GM19351 (cell line): Measurements from ENCODE around the gene EHMT1.
"Not testable (repeated sequence)": the region's sequence is repeated elsewhere in the genome, so short reads cannot be mapped to it uniquely, and the experiment has no call there.

Experiments
- ATAC-seq: cut with Tn5 transposase; IDR thresholded peaks from one replicate; pipeline ENCODE4 v1.9.1; 2021; ENCODE audit warnings: mild to moderate bottlenecking, moderate library complexity; ENCODE audit not compliant: unreplicated experiment

The EHMT1 gene

DNA sequence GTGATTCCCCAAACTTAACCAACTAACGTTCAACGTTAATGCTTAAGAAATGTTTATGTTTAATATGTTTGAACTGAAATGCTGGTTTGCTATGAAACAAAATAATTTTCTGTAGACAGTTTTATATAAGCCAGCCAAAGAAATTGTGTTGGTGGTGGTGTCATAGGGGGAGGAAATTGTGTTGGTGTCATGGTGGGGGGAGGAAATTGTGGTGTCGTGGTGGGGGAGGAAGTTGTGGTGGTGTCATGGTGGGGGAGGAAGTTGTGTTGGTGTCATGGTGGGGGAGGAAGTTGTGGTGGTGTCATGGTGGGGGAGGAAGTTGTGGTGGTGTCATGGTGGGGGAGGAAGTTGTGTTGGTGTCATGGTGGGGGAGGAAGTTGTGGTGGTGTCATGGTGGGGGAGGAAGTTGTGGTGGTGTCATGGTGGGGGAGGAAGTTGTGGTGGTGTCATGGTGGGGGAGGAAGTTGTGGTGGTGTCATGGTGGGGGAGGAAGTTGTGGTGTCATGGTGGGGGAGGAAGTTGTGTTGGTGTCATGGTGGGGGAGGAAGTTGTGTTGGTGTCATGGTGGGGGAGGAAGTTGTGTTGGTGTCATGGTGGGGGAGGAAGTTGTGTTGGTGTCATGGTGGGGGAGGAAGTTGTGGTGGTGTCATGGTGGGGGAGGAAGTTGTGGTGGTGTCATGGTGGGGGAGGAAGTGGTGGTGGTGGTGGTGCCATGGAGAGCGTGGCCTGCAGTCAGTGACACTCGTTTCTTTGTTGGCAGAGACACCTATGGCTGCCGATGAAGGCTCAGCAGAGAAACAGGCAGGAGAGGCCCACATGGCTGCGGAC is 97.3 kb downstream of the EHMT1 start:
- ATAC-seq, result not testable (repeated sequence)

DNA sequence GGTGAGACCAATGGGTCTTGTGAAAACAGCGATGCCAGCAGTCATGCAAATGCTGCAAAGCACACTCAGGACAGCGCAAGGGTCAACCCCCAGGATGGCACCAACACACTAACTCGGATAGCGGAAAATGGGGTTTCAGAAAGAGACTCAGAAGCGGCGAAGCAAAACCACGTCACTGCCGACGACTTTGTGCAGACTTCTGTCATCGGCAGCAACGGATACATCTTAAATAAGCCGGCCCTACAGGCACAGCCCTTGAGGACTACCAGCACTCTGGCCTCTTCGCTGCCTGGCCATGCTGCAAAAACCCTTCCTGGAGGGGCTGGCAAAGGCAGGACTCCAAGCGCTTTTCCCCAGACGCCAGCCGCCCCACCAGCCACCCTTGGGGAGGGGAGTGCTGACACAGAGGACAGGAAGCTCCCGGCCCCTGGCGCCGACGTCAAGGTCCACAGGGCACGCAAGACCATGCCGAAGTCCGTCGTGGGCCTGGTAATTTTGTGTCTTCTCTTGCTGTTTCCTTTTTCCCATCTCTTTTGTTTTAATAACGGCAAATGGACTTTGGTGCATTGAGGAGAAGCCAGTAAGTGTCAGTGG is 98.0 kb downstream of the EHMT1 start:
- no peak for ATAC-seq

DNA sequence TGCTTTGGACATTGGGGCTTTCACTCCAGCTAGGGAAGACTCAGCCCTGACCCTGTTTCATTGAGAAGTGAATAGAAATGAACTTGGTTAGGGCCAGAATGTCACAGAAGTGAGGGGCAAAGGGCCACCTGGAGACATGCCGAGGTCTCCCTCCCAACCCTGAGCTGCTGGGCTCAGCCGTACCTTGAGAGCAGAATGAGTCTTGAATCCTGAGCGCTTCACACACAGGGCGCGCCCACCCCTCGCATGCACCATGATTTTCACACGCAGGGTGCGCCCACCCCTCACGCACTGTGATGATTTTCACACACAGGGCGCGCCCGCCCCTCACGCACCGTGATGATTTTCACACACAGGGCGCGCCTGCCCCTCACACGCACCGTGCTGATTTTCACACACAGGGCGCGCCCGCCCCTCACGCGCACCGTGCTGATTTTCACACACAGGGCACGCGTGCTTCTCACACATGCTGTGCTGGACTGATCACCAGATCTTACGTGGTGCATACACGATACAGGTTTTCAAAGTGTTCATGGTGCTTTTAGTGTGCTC is 99.0 kb downstream of the EHMT1 start:
- ATAC-seq, result no peak

DNA sequence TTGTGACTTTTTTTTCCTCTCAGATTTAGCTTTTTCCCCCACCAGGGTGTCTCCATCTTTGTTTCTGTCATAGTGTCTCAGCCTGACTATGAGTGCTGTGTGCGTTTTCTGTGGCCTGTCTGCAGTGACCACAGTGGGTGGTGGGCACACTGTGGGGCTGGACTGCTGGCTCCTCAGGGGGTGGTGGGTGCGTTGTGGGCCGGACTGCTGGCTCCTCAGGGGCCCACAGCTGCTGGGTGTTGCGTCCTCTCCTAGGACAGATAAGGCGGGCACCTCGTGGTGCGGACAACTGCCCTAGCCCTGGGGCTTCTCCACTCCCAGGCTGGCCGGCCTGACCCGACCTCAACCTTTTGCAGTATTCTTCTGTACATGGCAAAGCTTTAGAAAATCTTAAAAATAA is 100.4 kb downstream of the EHMT1 start:
- no peak for ATAC-seq

DNA sequence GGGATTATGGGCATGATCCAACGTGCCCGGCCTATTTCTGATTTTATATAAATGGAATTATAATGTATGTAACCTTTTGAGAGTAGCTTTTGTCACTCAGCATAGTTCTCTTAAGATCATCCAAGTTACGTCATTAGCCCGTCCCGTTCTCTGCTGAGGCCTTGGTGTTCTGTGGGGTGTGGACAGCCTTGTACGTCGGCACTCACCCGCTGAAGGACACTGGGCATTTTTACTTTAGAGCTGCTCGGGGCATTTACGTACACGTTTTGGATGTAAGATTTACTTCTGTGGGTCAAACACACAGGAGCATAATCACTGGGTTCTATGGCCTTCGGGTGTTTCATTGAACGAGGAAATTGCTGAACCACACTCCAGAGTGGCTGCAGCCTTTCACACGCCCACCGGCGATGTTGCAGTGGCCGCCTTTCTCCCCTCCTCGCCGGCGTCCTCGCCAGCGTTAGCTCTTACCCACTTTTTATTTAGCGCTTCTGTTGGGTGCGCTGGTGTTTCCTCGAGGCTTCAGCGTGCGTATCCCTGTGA is 101.8 kb downstream of the EHMT1 start:
- ATAC-seq, result no peak

DNA sequence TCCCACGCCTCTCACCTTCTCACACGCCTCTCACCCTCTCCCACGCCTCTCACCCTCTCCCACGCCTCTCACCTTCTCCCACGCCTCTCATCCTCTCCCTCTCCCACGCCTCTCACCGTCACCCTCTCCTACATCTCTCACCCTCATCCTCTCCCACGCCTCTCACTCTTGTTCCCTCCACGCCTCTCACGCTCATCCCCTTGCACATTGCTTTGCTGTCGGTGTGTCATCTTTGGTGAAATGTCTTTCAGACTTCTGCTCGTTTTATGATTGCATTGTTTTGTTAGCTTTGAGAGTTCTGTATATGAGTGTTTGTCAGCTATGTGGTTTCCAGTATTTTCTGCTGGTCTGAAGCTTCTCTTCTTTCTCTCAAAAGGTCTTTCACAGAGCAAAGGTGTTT is 102.7 kb downstream of the EHMT1 start:
- ATAC-seq, result no peak

DNA sequence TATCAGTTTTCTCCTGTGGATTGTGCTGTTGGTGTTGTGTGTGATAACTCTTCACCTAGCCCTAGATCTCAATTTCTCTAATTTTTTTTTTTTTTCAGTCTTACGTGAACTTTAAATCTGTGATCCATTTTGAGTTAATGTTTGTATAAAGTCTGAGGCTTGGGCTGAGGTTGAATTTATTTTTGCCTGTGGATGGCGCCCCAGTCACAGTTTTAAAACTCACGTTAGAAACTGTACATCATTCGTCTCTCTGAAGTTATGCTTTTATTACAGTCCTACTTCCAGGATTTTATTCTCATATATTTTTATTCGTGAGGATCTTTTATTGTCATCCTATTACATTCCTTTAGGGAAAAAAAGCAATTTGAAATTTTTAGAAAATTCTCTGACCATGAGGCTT is 103.1 kb downstream of the EHMT1 start:
- ATAC-seq, result no peak

DNA sequence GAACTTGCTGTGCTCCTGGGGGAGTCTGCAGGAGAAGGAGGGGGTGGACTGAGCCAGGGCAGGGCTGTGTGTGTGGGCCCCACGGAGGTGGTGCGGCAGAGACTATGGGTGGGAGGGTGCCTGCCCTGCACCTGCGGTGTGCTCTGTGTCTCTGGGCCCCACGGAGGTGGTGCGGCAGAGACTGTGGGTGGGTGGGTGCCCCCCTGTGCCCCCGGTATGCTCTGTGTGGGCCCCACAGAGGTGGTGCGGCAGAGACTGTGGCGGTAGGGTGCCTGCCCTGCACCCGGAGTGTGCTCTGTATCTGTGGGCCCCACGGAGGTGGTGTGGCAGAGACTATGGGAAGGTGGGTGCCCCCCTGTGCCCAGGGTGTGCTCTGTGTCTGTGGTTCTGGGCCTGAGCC is 103.7 kb downstream of the EHMT1 start:
- no peak for ATAC-seq

DNA sequence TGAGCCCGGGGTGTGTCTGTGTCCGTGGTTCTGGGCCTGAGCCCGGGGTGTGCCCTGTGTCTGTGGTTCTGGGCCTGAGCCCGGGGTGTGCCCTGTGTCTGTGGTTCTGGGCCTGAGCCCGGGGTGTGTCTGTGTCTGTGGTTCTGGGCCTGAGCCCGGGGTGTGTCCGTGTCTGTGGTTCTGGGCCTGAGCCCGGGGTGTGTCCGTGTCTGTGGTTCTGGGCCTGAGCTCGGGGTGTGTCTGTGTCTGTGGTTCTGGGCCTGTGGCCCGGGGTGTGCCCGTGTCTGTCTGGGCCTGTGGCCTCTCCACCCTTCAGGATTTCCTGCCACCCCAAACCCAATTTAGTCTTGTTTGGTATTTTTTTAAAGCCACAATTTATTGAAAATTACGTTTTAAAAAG is 104.6 kb downstream of the EHMT1 start:
- ATAC-seq, result not testable (repeated sequence)

DNA sequence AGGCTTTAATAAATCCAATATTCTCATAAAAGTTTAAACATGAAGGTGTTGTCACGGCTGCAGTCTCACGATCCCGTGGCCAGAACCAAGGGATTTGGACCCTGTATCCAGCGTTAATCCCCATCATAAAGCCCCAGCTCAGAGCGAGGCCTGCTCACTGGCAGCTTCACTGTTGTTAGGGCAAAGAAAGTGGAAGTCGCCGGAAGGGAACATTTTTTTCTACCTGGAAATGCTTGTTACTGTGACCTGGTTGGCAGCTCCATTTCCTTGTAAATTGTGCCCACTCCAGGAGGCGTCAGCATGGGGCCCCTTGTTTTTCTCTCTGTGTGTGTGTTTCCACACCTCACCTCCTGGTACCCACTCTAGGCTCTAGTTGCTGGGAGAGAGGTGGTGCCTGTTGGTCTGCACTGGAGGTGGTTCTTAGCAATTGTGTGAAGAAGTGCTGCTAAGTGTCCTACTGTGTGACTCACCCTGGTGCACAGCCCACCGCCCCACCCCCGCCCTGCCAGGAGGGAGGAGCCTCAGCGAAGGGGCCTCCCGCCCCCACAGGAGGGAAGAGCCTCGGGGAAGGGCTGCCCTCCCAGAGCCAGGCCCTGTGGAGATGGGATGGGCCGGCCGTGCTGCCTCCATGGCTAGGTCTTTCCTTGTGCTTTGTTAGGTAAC is 105.1 kb downstream of the EHMT1 start:
- no peak for ATAC-seq

DNA sequence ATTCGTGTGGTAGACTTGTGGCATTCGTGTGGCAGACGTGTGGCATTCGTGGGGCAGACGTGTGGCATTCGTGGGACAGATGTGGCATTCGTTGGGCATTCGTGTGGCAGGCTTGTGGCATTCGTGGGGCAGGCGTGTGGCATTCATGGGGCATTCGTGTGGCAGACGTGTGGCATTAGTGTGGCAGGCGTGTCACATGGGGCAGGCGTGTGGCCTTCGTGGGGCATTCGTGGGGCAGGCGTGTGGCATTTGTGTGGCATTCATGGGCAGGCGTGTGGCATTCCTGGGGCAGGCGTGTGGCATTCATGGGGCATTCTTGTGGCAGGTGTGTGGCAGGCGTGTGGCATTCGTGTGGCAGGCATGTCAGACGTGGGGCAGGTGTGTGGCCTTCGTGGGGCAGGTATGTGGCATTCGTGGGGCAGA is 106.0 kb downstream of the EHMT1 start:
- no peak for ATAC-seq

DNA sequence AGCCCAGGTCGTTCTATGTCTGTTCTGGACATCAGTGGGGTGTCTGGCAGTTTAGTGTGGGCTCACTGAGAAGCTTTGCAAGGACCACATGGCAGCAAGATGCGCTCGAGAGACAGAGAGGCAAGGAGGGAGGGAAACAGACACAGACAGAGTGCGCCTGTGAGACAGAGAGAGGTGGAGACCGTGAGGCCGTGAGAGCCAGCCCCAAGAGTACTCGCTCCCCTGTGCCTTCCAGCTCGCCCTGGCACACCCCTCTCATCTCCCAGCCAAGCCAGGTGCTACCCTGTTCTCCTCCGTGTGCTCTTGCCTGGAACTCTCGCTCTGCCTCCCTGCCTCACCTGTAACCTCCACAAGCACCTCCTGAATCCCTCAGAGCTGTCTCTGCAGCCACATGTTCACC is 106.8 kb downstream of the EHMT1 start:
- no peak for ATAC-seq

DNA sequence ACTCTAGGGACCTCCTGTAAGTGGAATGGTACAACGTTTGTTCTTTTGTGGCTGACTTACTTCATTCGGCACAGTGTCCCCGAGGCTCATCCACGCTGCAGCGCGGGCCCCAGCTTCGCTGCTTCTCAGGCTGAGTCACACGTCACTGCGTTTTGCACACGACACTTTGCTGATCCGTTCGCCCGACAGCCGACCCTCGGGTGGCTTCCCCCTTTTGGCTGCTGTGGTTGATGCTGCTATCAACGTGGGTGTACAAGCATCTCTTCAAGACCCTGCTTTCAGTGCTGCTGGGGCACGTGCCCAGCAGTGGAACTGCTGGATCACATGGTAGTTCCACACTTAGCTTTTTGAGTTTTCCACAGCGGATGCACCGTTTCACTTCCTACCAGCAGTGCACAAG is 107.5 kb downstream of the EHMT1 start:
- ATAC-seq, result peak; percentile 73

DNA sequence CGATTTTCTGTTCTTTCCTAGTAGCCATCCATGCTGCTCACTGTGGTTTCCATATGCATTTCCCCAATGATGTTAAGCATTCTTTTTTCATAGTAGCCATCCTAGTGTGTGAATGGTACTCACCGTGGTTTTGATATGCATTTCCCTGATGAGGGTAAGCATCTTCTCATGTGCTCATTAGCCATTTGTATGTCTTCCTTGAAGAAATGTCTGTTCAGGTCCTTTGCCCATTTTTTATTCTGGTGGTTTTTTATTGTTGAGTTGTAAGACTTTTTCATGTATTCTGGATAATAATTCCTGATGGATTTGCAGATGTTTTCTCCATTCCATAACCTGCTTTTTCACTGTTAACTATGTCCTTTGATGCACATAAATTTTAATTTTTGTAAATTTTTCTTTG is 108.0 kb downstream of the EHMT1 start:
- ATAC-seq, result no peak

DNA sequence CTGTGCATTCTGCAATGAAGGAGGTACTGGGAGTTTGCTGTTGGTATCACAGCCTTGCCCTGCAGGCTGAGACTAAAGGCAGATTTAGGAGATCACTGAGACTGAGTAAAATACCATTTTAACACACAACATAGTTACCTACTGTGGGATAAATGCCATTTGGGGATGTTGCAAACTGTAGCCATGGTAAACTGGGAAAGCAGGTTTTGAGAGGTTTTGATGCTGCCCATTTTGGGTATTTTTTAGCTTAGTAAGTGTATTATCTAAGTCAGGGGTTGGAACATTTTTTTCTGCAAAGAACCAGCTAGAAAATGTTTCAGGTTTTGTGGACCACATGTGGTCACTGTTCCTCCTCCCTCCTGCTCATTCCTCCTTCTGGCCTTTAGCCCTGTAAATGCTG is 108.9 kb downstream of the EHMT1 start:
- ATAC-seq, result no peak

DNA sequence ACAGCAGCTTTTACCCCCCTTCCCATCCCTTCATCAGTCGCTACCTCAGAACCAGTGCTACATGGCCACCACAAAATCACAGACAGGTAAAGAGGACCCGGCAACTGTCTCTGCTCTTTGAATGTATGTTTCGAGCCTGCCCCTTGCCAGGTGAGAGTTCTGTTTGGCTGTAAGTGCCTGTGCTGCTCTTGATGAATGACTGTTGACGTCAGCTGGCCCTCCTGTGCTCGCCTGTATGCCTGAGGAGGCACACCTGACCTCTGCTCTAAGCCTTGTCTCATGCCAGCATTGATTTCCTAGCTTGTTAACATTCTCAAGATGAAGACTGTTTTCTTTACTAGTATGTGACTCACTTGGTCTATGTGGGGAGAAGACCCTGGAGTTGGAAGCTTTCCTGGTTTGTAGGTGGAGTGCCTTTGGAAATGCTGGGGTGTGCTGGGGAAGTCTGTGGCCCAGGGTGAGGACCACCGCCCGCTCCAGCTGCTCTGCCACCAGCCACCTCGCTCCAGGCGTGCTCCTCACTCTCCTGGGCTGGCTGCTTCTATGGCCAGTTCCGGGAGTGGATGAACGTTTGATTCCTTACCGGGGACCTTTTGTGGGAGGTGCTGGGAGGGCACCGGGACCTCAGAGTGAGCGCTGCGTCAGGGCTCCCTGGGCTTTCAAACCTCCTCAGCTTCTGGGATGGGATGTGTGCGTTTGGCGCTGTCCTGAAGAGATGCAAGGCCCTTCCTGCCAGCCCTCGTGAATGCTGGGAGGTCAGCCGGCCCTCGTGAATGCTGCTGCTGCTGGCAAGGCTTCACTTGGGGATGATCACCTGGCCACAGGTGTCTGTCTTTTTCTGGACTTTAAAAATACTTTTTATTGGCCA is 109.9 kb downstream of the EHMT1 start:
- ATAC-seq, result no peak

DNA sequence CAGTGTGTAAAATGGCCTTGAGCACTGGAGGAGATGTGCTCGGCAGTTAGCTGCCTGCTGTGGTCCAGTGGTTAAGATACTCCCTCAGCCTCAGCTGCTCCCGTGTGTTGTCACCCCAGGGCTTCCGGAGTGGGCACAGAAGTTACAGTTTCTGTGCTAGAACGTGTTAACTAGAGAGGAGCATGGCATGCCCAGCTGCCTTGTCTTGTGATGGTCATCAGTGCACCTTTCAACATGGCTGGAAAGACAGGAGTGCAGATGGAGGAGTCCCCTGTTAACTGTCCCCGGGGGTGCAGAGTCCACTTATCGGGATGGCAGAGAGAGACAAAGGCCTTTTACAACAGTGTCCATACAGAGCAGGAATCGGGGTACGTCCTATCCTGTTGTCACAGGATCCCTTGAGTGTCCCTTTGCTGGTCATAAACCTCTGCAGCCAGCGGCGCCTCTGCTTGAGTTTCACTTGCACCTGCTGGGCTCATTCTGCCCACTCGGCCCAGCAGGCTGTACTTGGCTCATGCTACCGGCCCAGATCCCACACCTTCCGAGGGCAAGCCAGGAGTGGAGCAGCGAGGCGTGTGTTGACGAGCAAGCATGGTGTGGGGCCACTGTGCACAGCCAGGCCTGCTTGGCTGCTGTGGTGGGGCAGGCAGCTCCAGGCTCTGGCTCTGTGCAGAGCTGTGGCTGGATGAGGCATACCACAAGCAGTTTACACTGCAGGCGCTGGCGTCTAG is 112.6 kb downstream of the EHMT1 start:
- ATAC-seq, result no peak

DNA sequence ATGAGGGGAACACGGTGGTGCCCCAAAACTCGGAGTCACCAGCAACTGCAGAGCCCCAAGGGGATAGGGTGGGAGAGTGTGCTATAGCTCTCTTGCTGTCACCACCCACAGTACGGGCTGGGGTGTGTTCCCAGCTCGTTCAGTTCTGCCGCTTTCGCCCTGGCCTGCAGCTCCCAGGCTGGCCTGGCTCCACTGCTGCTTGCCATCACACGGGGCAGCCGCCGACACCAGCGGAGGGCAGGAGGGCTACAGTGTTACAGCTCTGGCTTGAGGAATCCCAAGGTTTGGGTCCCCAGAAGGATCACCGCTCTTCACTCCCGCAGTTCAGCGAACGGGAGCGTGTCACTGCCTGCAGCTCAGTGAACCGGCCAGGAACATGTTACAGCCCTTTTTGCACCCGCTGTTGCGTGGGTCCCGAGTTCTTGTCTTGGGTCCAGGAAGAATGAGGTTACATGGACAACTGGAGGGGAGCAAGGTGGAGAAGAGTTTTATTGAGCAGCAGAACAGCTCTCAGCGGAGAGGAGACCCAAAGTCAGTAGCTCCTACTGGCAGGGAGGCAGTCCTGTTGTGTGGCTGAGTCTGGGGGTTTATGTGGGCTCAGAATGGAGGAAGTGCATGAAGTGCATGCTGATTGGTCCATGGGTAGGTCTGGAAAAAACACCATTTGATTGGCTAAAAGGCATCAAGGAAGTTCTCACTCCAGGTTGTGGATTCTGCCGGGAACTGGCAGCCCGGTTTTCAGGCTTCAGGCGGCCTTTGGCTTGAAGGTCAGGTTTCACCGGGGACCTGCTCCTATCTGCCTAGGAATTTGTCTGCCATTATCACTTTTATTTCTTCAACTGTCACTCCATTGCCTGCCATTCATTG is 113.4 kb downstream of the EHMT1 start:
- no peak for ATAC-seq

DNA sequence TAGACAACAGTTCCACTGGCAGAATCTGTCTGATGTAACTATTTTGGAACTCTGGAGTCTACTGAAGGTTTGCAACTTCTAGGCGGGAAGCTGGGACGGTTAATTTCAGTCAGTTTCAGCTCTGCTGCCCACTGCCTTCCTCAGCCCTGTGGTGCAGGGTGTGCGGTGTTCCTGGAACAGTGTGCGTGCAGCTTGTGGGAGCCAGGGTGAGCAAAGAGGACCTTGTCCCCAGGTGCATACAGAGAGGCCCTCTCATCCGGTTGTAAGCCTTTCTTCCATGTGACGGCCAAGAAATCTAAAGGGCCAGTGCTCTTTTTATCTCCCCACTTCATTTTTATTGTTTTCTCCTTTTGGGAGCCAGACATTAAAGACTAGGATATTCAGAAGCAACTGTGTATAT is 114.6 kb downstream of the EHMT1 start:
- ATAC-seq, result no peak
